HG03045 (cell line): Measurements from ENCODE around the gene HOXC4.
"Not testable (repeated sequence)": the region's sequence is repeated elsewhere in the genome, so short reads cannot be mapped to it uniquely, and the experiment has no call there.

Experiments used
- ATAC-seq: cut with Tn5 transposase; IDR thresholded peaks from one replicate; pipeline ENCODE4 v1.9.1; 2021; ENCODE audit warnings: mild to moderate bottlenecking, moderate library complexity; ENCODE audit not compliant: unreplicated experiment

The HOXC4 gene

GRCh38 chr12:54039417-54040147 lies 14.1 kb upstream of the HOXC4 start:
- no peak for ATAC-seq

GRCh38 chr12:54040148-54040494 lies 13.5 kb upstream of the HOXC4 start:
- ATAC-seq, result no peak

- no peak for ATAC-seq
Measured at GRCh38 chr12:54040648-54041047, 13.0 kb upstream of the HOXC4 start.

- no peak for ATAC-seq
Measured at GRCh38 chr12:54041097-54041690, 12.4 kb upstream of the HOXC4 start.

GRCh38 chr12:54042033-54042432 lies 11.6 kb upstream of the HOXC4 start:
- not testable (repeated sequence) for ATAC-seq

- no peak for ATAC-seq
Measured at GRCh38 chr12:54042970-54043853, 10.4 kb upstream of the HOXC4 start.

GRCh38 chr12:54044425-54045103 lies 9.1 kb upstream of the HOXC4 start:
- ATAC-seq, result no peak

GRCh38 chr12:54045401-54045800 lies 8.2 kb upstream of the HOXC4 start:
- no peak for ATAC-seq

- ATAC-seq, result no peak
Measured at GRCh38 chr12:54045868-54046521, 7.6 kb upstream of the HOXC4 start.

GRCh38 chr12:54046809-54047159 lies 6.9 kb upstream of the HOXC4 start:
- no peak for ATAC-seq

- no peak for ATAC-seq
Measured at GRCh38 chr12:54047160-54047963, 6.3 kb upstream of the HOXC4 start.

GRCh38 chr12:54047964-54048303 lies 5.7 kb upstream of the HOXC4 start:
- ATAC-seq, result no peak

GRCh38 chr12:54048406-54049093 lies 5.1 kb upstream of the HOXC4 start:
- no peak for ATAC-seq

GRCh38 chr12:54049108-54049507 lies 4.5 kb upstream of the HOXC4 start:
- ATAC-seq, result no peak

- no peak for ATAC-seq
Measured at GRCh38 chr12:54050482-54050810, 3.2 kb upstream of the HOXC4 start.

- no peak for ATAC-seq
Measured at GRCh38 chr12:54051026-54051842, 2.4 kb upstream of the HOXC4 start.

GRCh38 chr12:54051874-54052437 lies 1.7 kb upstream of the HOXC4 start:
- ATAC-seq, result no peak

- no peak for ATAC-seq
Measured at GRCh38 chr12:54052438-54053002, 1.1 kb upstream of the HOXC4 start.
